ENCODE data around the gene TMEM231. TPM values are rescaled to one million over a fixed set of nuclear protein-coding genes. Genes with fewer than 3 reads are reported as not detected.

The TMEM231 gene
- total and polyA plus RNA-seq, 3 donors from 2014 or later: 21.2 to 29.2 (median 25.4) TPM

DNA sequence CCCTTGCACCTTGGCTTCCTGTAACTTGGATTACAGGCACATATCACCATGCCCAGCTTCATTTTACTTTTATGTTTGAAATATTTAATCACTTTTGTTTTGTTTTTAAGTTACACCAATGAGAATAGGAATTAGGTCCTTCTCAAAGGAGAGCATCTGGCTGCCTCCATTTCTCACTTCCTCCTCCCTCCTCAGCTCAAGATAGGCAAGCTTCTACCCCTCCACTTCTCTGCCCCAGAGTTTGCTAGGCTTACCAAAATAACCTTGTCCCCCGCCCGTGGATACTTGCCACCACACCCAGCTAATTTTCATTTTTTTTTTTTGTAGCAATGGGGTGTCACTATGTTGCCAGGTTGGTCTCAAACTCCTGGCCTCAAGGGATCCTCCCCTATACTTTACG, 28.1 kb upstream of the TMEM231 start:
- DNase-seq: no peak
- H3K4me1 ChIP-seq: no peaks in the 10 kb centered on the region
- intact Hi-C loops (cut with DNase I; ENCODE audit: low total_unique reads): no loop called here
- no peaks in the 10 kb centered on the region for H3K36me3 ChIP-seq (ENCODE audit: low read depth, missing control alignments)
- WGBS, 2 donors: 84 to 85% methylated on average over 3 of the region's 3 CpGs
- no peaks in the 10 kb centered on the region for H3K27me3 ChIP-seq
- no peaks in the 10 kb centered on the region for H3K9me3 ChIP-seq
- no peak overlapping the region for H3K27ac ChIP-seq
- TF ChIP-seq, protein P1, sequence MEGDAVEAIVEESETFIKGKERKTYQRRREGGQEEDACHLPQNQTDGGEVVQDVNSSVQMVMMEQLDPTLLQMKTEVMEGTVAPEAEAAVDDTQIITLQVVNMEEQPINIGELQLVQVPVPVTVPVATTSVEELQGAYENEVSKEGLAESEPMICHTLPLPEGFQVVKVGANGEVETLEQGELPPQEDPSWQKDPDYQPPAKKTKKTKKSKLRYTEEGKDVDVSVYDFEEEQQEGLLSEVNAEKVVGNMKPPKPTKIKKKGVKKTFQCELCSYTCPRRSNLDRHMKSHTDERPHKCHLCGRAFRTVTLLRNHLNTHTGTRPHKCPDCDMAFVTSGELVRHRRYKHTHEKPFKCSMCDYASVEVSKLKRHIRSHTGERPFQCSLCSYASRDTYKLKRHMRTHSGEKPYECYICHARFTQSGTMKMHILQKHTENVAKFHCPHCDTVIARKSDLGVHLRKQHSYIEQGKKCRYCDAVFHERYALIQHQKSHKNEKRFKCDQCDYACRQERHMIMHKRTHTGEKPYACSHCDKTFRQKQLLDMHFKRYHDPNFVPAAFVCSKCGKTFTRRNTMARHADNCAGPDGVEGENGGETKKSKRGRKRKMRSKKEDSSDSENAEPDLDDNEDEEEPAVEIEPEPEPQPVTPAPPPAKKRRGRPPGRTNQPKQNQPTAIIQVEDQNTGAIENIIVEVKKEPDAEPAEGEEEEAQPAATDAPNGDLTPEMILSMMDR (IDR thresholded peaks at IDR 0.05): no peak
- no peak for TF ChIP-seq POLR2A (IDR thresholded peaks at IDR 0.05)
- H3K4me3 ChIP-seq: no peak overlapping the region

DNA sequence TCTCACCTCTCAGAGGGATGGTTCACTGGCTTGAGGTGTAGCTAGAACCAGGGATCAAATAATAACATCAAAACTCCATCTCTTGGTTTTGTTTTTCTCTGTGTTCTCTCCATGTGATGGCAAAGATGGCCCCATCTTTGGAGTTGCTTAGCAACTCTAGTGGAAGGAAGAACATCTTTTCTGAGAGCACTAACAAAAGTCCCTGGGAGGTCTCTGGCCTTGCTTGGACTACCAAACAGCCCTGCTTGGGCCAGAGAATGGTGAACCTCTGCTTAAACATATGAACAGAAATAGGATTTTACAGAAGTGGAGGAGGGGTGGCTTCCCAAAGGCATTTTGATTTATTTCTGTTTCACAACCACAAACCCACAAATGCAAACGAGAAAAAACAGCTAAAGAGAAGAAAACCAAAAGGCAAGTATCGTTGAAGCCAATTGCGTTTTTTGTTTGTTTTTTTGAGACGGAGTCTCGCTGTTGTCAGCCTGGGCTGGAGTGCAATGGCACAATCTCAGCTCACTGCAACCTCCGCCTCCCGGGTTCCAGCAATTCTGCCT, 23.3 kb upstream of the TMEM231 start:
- intact Hi-C loops (cut with DNase I; ENCODE audit: low total_unique reads): loop anchor here (10.0 kb wide), 1 partner anchor 65 kb away; the partner anchor contains the start of genes KARS1 and TERF2IP
- no peaks in the 10 kb centered on the region for H3K36me3 ChIP-seq (ENCODE audit: low read depth, missing control alignments)
- no peaks in the 10 kb centered on the region for H3K9me3 ChIP-seq
- H3K4me1 ChIP-seq: no peaks in the 10 kb centered on the region
- WGBS, 2 donors: 86 to 93% methylated on average over 7 of the region's 7 CpGs
- TF ChIP-seq, protein P1 (IDR thresholded peaks at IDR 0.05): no peak
- no peak for TF ChIP-seq POLR2A (IDR thresholded peaks at IDR 0.05)
- no peaks in the 10 kb centered on the region for H3K27me3 ChIP-seq
- H3K4me3 ChIP-seq: no peak overlapping the region
- no peak overlapping the region for H3K27ac ChIP-seq
- no peak for DNase-seq

DNA sequence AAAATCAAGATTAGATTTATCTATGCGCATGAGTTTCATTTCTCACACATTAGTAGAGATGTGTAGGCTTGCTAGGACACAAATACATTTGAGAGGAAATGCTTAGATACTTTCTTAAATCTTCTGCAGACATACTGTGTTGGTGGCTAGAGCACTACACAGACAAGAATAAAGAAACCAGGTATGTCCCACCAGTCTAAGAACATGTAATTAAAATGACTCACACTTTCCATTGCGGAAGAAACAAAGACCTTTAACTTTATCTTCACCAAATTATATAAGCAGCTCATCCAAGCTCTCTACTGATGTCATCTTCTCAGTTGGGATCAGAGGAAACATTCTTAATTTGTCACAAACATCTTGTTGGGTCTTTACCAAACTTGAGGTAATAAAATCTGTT, 22.7 kb upstream of the TMEM231 start:
- Histone ChIP-seq H3K9me3 (no peaks in the 10 kb centered on the region), H3K27ac (no peak overlapping the region), H3K27me3 (no peaks in the 10 kb centered on the region), H3K36me3 (ENCODE audit: low read depth, missing control alignments) (no peaks in the 10 kb centered on the region), H3K4me1 (no peaks in the 10 kb centered on the region), H3K4me3 (no peak overlapping the region)
- DNase-seq: no peak
- TF ChIP-seq POLR2A (IDR thresholded peaks at IDR 0.05): no peak
- intact Hi-C loops (cut with DNase I; ENCODE audit: low total_unique reads): loop anchor here (10.0 kb wide), 1 partner anchor 66 kb away; the partner anchor contains the start of genes KARS1 and TERF2IP
- WGBS, 2 donors: 93 to 94% methylated on average over 2 of the region's 2 CpGs

DNA sequence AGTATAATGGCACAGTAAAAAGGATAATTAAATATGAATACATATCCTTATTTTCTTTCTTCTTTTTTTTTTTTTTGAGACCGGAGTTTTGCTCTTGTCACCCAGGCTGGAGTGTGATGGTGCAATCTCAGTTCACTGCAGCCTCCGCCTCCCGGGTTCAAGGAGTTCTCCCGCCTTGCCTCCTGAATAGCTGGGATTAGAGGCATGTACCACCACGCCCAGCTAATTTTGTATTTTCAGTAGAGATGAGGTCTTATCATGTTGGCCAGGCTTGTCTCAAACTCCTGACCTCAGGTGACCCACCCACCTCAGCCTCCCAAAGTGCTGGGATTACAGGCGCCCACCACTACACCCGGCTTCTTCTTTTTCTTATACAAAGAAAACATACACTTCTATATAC, 22.2 kb upstream of the TMEM231 start:
- H3K27me3 ChIP-seq: no peaks in the 10 kb centered on the region
- DNase-seq: no peak
- no peaks in the 10 kb centered on the region for H3K36me3 ChIP-seq (ENCODE audit: low read depth, missing control alignments)
- H3K27ac ChIP-seq: no peak overlapping the region
- no peaks in the 10 kb centered on the region for H3K4me1 ChIP-seq
- H3K4me3 ChIP-seq: no peak overlapping the region
- intact Hi-C loops (cut with DNase I; ENCODE audit: low total_unique reads): loop anchor here (10.0 kb wide), 1 partner anchor 67 kb away; the partner anchor contains the start of genes KARS1 and TERF2IP
- H3K9me3 ChIP-seq: no peaks in the 10 kb centered on the region
- 90 to 91% methylated on average over 7 of the region's 7 CpGs for WGBS, 2 donors
- no peak for TF ChIP-seq POLR2A (IDR thresholded peaks at IDR 0.05)
- TF ChIP-seq, protein P1 (IDR thresholded peaks at IDR 0.05): no peak

DNA sequence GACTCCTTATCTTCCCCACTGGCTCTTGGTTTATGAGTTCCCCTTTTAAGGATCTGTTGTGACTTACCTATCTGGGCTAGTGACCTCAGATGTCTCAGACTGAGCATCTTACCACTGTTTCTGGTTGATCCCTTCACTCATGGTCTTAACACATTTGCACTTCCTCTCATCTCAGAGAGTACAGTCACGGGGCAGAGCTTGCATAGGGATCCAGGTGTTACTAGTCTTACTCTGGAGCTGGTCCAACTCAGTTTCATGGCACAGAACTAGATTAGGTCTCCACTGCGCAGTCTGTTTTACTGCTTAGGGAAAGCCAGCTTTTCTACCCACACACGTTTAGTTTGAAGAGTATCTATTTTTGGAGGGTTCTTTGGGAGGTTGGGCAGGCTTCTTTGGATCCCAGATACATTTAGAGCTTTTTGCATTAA, 20.3 kb upstream of the TMEM231 start:
- no peaks in the 10 kb centered on the region for H3K9me3 ChIP-seq
- no peak overlapping the region for H3K4me3 ChIP-seq
- H3K27ac ChIP-seq: no peak overlapping the region
- DNase-seq: no peak
- H3K27me3 ChIP-seq: no peaks in the 10 kb centered on the region
- intact Hi-C loops (cut with DNase I; ENCODE audit: low total_unique reads): loop anchor here (10.0 kb wide), 1 partner anchor 68 kb away; the partner anchor contains the start of genes KARS1 and TERF2IP
- H3K36me3 ChIP-seq (ENCODE audit: low read depth, missing control alignments): no peaks in the 10 kb centered on the region
- no peaks in the 10 kb centered on the region for H3K4me1 ChIP-seq
- TF ChIP-seq, protein P1 (IDR thresholded peaks at IDR 0.05): no peak
- no peak for TF ChIP-seq POLR2A (IDR thresholded peaks at IDR 0.05)
- WGBS, 2 donors: 51 to 62% methylated on average over 3 of the region's 3 CpGs
